ENCODE measurements around the gene PCSK2.
"Not testable (repeated sequence)": the region's sequence is repeated elsewhere in the genome, so short reads cannot be mapped to it uniquely, and the experiment has no call there.

PCSK2 gene, protein sequence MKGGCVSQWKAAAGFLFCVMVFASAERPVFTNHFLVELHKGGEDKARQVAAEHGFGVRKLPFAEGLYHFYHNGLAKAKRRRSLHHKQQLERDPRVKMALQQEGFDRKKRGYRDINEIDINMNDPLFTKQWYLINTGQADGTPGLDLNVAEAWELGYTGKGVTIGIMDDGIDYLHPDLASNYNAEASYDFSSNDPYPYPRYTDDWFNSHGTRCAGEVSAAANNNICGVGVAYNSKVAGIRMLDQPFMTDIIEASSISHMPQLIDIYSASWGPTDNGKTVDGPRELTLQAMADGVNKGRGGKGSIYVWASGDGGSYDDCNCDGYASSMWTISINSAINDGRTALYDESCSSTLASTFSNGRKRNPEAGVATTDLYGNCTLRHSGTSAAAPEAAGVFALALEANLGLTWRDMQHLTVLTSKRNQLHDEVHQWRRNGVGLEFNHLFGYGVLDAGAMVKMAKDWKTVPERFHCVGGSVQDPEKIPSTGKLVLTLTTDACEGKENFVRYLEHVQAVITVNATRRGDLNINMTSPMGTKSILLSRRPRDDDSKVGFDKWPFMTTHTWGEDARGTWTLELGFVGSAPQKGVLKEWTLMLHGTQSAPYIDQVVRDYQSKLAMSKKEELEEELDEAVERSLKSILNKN

DNA sequence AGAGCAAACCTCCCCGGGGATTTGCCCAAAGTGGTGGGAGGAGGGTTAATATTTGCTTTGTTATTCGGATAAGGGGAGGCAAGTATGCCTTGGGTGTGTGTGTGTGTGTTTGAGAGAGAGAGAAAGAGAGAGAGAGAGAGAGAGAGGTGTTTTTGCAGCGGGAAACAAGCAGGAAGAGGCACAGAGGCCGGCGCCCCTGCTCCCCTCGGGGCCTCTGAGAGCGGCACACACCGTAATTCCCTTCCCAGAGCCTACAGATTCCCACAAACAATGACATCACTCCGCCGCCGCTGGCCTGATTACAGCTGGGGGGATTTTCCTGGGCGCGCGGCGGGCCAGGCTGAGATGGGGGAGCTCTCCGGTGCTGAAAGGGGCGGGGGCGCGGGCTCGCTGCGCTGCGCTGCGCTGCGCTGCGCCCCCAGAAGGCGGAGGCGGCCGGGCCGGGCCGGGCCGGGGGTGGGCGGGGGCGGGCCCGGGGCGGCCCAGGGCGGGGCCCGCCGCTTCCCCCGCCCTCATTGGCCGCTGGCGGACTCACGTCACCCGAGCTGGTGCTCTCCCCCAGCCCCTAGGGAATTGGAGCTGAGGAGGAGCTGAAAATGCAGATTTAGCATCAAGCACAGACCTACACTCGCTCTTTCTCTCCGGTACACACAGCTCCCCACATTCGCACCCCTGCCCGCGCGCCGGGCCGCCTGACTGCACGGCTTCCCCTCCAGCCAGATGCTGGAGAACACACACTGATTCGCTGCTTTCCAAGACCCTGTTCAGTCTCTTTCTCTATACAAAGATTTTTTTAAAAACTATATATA is at the start of gene PCSK2:
TSS of gene PCSK2 (plus strand) at position 631 of the 809 bp plus-strand sequence. CDS start 266 bp downstream, outside the sequence.
- DNase-seq (ENCODE audit: low spot score): peak; percentile 18

DNA sequence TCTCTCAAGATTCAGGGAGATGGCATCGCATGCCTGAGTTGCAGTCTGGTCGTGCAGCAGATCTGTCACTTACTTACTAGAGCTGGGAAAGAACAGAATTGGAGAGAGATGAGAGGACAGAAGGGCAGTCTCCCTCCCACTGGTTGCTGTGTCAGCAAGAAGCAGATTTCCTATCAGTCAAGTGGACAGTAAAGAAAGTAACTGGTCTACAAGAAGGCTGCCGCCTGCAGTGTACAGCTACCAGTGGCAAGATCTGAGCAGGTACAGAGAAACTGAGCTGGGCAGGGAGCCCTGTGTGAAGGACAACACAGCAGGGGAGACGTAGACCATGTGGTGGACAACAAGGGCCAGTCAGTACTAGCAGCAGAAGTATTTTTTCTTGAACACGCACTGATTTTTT is 49.5 kb upstream of the PCSK2 start:
- no peak for DNase-seq (ENCODE audit: low spot score)

DNA sequence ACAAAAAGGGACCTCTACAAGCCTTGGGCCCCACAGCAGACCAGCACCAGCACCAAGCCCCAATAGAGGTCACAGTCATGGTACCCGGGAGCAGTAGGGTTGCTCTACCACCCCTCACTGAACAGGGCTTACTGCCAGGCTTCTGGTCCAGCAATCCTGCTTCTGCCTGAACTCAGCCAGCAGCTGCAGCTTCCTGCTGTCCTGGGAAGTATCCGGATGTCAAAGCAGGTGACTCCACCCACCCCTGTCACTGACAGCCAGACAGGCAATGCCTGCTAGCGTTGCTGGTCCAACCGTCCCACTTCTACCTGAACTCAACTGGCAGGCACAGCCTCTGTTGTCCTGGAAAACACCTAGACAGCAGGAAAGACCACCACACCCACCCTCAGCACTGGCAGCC is 47.0 kb upstream of the PCSK2 start:
- DNase-seq (ENCODE audit: low spot score): no peak

DNA sequence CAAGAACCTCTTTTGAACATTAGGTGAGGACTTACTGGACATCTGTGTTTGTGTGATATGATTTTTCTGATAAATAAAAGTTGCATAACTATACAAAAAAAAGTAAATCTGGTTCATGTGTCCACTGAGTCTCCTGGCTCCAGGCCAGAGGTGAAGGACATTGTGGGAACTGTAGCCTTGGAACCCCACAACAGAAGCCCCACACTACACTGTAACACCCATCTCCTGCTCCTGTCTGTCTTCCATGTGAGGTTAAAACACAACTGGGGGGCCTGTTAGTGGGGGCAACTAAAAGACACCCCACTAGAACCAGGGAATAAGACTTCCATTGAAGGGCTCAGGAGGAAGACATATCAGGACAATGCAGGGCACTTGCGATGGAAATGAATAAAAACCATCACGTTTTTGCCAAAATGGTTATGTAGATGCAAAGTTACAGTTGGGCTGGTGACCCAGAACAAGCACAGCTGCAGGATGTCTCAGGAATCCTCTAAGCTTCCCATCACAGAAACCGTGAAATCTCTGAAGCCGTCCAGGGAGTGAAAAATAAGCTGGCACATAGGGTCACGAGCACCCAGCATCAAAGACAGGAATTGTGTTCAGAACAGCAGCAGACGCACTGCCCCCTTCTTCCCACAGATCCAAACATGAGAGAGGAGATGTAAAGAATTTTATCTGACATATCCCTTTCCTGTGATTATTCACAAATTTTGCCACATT is 36.7 kb upstream of the PCSK2 start:
- DNase-seq (ENCODE audit: low spot score): no peak

DNA sequence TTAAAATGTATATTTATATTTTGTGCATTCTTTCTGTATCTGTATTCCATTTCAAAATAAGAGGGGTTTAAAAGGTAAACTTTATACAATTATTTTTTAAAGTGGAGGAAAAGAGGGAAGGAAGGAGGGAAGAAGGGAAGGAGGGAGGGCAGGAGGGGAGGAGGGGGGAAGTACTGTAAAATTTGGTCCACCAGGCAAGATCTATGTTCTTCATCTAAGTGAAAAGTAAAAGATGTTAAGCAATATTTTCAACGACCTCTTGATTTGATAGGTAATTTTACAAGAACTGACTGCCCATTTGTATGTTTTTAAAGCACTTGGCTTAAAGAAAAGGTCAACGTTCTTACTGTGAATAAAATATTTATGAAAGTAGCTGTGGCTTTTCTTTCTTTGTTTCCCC is 29.8 kb upstream of the PCSK2 start:
- DNase-seq (ENCODE audit: low spot score): no peak

DNA sequence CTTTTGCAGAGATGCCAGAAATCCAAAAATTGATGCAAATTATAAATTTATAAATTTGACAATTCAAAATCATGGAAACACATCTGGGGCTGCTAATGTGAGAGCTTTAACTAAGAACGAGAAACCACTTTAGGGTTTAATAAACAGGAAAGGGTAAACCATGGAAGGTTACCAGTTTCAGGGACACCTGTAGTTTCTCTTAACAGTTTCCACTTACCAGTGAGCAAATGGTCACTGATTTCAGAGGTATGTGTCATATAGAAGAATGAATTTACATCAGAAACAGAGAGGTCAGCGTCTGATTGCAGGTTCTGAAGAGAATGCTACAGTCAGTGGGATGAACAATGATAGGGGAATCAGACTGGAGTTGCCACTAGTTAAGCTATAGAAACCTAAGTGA is 24.8 kb upstream of the PCSK2 start:
- no peak for DNase-seq (ENCODE audit: low spot score)

DNA sequence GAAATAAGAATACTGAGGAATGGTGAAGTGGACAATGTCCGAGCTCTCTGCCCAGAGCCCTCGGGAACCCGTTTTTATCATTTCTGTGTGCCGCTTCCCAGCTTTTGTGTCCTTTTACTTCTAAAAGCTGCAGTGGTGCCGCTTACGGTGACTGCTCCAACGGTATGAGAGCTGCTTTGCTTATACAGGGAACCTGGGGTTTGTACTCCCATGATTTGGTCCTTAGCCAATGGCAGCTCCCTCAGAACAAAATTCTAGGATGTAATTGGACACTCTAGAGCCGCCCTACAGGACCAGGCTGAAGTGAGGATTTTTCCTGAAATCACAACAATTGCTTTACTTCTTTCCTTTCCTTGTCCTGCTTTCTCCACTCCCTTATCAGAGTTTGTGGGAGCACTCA is 24.2 kb upstream of the PCSK2 start:
- DNase-seq (ENCODE audit: low spot score): no peak

DNA sequence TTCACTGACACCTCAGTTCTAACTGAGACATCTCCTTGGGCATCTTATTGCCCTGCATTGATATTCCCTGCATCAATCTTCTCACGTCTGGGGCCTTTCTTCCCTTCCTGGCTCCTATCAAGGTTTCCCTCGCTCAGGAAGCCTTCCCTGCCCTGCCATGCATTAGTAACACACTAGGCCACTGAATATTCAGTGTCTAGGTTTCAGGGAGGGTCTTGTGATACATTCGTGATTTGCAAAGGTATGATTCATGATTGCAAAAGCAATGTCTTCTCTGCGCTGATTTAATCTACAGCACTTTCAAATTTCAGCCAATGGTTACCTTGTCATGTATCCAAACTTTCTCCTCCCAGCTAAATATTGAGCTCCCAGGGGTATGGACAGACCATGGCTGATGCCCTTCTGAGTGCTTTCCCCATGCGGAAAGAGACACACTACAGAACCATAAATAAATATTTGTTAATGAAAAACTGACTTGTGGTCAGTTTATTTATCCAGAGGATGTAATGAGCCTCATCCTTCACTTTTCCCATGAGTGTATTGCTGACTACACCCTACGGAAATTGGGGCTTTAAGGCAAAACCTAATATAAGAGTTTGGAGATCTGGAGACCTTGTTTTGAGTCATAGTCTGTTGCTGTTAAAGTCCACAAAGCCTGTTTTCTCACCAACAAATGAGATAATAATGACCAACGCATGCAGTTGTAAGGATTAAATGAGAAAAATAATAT is 21.6 kb upstream of the PCSK2 start:
- DNase-seq (ENCODE audit: low spot score): no peak

DNA sequence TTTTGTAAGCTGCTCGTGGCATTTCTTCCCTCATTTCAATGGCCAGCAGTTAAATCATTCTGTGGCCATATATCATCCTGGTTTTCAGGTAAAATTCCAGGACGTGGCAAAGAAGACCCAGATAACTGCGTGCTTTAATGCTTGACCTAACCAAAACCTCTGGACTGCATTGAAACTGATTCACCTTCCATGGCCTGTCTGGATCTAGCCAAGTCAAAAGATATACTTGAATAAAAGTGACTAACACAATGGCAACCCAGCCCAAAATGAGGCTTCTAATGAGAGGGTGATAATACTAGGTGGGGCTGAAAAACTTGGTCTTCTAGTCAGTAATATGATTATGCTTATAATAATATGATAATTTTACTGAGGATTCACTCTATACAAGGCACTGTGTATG is 16.5 kb upstream of the PCSK2 start:
- DNase-seq (ENCODE audit: low spot score): no peak

DNA sequence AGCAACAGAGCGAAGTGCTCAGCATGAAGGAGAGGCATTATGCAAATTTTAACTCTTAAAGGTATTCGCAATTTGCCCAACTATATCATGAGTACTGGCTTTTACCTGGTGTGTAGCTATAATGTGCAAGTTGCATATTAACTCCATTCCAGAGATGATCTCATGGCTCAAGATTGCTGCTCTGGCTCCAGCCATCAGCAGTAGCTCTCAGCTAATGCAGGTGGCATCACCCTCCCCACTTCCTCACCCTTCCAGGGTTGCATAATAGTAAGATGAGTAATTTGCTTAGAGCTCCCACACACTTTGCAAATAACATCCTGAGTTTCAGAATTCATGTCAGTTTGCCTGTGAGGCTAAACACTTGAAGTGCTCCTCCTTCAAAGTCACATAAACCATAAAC is 15.9 kb upstream of the PCSK2 start:
- no peak for DNase-seq (ENCODE audit: low spot score)

DNA sequence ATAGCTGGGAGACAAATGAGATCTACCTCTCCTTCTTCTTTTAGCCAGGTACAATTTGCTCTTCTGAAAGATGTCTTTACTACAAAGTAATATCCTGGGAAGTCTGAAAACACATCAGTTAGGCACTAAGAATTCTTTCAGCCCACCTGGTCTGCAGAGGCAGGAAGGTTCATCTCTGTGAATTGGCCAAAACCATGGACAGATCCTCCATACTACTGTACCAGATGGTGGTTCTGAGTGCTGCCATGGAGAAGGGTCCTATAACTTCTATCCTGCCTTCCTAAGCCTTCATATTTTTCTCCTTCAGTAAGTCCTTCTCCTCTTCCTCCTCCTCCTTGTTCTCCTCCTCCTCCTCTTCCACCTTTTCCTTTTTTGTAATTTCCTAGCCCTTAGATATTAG is 11.7 kb upstream of the PCSK2 start:
- no peak for DNase-seq (ENCODE audit: low spot score)

DNA sequence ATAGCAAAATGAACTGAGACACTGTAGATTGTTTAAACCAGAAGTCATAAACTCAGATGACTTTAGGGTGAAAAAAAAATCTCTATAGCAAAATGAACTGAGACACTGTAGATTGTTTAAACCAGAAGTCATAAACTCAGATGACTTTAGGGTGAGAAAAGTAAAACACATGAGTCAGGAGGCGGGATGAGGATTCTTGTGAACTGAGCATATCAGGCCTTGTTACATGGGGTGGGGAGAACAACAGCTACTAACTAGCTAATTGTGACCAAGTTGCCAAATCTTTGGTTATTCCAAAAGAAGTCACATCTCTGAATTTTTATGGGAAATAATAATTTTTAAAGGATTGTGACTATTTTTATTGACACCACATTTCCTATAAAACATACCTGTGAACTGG is 7.0 kb upstream of the PCSK2 start:
- DNase-seq (ENCODE audit: low spot score): not testable (repeated sequence)

DNA sequence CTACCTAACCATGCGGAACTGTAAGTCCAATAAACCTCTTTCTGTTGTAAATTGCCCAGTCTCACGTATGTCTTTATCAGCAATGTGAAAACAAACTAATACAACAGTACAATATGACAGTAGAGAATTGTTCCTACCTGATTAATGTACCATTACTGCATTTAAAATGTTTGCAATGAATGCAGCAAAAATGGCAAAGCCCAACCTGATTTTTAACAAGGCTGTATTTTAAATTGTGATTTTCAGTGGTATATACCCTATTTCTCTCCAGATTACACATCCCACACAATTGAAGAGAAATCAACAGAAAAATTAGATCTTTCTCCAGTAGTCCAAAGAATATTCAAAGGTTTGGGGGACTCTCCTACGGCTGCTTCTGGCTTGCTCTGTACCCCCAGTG is 3.3 kb upstream of the PCSK2 start:
- no peak for DNase-seq (ENCODE audit: low spot score)

DNA sequence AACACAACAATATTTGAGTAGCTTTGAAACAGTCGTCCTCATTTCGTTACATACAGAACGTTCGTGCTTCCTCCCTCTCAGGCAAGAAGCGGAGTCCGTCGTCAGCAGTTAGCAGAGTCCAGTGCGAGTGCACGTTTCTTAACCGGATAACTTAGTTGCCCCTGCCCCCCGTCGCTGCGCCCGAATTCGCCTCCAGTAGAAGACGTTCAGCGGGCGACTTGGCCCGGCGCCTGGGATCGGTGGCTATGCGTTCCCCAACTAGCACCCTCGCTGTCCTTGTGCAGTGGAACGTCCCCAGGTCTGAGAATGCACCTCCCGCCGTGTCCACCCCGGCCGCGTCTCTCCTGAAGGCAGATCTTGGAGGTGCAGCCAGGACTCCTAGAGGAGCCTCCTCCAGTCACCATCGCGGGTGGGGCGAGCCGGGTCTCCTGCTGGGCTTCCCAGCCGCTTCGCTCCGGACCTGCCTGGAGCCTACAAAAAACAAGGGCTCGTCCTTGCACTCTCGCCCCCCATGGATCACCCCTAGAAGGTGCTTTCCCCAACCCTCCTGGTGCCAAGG is 910 bp upstream of the PCSK2 start:
- no peak for DNase-seq (ENCODE audit: low spot score)

DNA sequence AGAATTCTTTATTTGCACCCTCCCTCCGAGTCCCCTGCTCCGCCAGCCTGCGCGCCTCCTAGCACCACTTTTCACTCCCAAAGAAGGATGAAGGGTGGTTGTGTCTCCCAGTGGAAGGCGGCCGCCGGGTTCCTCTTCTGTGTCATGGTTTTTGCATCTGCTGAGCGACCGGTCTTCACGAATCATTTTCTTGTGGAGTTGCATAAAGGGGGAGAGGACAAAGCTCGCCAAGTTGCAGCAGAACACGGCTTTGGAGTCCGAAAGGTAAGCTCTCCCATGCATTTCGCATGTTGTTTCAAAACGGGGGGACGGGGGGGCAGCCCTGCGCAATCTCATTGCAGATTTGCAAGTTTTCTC is 357 bp downstream of the PCSK2 start:
- no peak for DNase-seq (ENCODE audit: low spot score)

DNA sequence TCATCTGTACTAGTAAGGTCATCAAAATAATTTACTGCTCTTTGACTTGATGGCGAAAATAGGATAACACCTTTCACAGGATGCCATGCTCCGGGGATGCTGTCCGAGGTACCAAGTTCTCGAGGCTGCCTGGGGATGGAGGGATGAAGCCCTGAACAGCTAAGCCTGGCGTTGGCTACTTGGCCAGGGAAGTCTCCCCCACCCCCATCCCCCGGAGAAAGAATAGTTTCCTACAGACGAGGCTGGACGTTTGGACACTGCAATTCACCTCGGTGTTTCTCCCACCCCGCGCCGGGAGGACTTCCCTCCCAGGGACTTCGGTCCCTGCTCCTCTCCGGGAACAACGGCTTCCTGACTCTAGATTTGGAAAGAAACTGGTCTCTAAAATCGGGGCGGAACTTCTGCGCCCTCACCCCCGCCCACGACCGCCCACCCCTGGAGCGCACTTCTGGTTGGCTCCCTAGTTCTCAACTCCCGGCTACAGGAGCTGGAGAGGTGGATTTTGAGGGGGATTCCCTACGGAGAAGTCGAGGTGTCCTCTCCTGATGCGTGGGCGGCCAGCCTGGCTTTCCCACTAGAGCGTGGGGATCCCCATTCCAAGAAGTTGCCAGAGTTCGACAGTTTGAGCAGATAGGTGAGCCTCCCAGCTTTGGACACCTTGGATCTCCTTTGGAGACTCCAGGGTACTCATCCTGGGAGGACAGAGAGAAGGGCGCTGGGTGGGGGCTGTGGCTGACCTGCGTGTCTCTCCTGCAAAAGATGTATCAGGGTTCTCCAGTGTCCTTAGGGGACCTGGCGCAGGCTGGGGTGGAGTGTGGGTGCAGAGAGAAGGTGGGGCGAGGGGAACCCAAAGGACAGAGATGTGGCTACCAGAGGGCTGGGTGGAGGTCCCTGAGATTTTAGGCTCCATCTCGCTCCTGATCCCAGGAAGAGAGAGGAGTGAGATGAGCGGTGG is 1.1 kb downstream of the PCSK2 start:
- no peak for DNase-seq (ENCODE audit: low spot score)

DNA sequence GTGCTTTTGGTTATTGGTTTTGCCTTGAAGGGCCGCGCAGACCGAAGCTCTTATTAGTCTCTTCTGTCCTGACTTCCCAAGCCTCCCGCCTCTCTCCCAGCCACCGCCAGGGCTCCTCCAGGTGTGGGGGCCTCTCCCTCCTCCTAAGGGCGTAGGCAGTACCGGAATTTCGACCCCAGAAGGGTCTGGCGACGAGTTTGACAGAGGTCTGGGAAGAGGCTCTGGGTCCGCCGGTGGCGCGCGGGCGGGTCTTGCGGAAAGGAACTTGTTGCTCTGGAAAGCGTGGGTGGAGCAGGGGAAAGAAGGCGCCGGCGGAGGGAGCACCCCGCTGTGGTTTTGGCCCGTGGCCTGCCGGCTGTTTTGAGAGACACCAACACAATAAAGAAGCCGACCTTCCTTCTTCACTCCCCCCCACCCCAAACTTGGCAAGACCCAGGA is 1.8 kb downstream of the PCSK2 start:
- no peak for DNase-seq (ENCODE audit: low spot score)

DNA sequence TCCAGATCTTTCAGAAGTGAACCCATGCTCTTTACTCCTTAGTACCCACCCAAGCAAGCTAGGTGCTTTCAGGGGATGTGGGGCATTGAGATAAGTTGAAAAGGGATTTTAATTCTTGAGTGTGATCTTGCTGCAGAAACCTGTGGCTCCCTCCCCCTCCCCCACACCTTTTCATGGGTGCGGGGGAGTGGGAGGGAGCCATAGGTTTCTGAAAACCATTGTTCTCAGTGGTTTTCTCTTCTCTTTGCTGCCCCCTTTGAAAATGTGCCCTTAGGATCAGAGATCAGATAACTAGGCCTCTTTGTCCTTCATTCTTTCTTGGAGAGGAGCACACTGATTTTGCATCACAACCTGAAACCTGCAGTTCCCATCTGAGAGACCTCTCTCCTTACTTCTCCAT is 2.4 kb downstream of the PCSK2 start:
- DNase-seq (ENCODE audit: low spot score): no peak

DNA sequence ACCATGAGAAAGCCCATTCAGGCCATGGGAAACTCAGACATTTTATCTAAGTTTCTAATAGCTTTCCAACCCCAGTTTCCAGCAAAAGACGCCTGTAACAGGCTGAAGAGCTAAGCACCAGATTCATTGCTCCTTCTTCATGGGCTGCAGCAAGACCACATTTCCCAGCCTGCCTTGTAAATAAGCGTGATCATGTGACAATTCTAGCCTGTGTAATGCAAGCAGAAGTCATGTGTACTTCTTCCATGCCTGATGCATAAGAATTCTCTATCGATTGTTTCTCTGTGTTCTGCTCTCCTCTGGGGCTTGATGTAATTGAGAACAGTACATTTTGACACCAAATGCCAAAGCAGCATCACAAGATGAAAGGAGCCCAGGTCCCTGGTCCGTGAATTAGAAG is 6.8 kb downstream of the PCSK2 start:
- DNase-seq (ENCODE audit: low spot score): no peak

DNA sequence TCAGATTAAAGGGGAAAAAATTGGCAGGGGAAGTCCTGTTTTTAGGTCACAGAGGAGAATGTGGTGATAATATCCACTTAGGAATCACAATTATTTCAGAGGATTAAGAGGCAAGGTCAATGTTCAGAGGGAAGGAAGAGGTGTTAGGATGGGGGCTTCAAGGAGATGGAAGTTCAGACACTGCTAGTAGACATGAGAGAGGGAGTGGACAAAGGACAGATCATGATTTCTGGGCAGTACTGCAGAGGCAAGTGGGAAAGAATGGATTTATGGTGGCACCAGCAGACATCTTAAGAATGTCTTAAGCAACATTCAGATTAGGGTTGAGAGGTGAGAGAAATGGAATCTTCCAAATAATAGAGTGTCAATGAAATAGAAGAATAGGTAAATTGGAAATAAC is 9.9 kb downstream of the PCSK2 start:
- no peak for DNase-seq (ENCODE audit: low spot score)
